ENCODE measurements around the gene IFNL1. TPM values are rescaled to one million over a fixed set of nuclear protein-coding genes. Genes with fewer than 3 reads are reported as not detected.
"Not testable (repeated sequence)": the region's sequence is repeated elsewhere in the genome, so short reads cannot be mapped to it uniquely, and the experiment has no call there.

IFNL1 gene
- total RNA-seq, 4 donors from 2014 or later: not detected

- 15% methylated on average over 15 of the region's 17 CpGs; no CpG with 5 or more reads in 1 of the 2 donors for WGBS, 2 donors (ENCODE audit: low coverage in 1 of 2)
- H3K27ac ChIP-seq: no peak overlapping the region
- H3K36me3 ChIP-seq: no peaks in the 10 kb centered on the region
- intact Hi-C loops (cut with DNase I; ENCODE audit: low total_unique reads) (no loop called here), in situ Hi-C loops (cut with MboI; ENCODE audit: low pct_ligation_motif_present in 1 of 4, low pct_unique_long_range_greater_than_20kb in 1 of 4, low sequenced_read_pairs in 3 of 4) (no loop called here)
- H3K9me3 ChIP-seq: no peaks in the 10 kb centered on the region
- DNase-seq: no peak
- H3K4me3 ChIP-seq: no peak overlapping the region
- H3K27me3 ChIP-seq: peaks cover 71% of the 10 kb centered on the region
- H3K4me1 ChIP-seq: peaks cover 0 to 3% (median 0%) of the 10 kb centered on the region in 4 donors
- no peak for TF ChIP-seq POLR2AphosphoS5 (IDR thresholded peaks at IDR 0.05)
- no peak for TF ChIP-seq POLR2A (IDR thresholded peaks at IDR 0.05)
- TF ChIP-seq EP300 (IDR thresholded peaks at IDR 0.05; ENCODE audit: low read depth): no peak
- TF ChIP-seq CTCF (IDR thresholded peaks at IDR 0.05): no peak
Observed at GRCh38 chr19:39263912-39264305, 32.3 kb upstream of the IFNL1 start.

GRCh38 chr19:39264306-39265290 is 31.6 kb upstream of the IFNL1 start:
- Histone ChIP-seq H3K4me3 (peak overlapping the region in 1 of 4 donors; percentile 6), H3K27me3 (peaks cover 69% of the 10 kb centered on the region), H3K36me3 (no peaks in the 10 kb centered on the region), H3K9me3 (no peaks in the 10 kb centered on the region), H3K27ac (no peak overlapping the region), H3K4me1 (peaks cover 0 to 3% (median 0%) of the 10 kb centered on the region in 4 donors)
- no peak for DNase-seq
- in situ Hi-C loops (cut with MboI; ENCODE audit: low pct_ligation_motif_present in 1 of 4, low pct_unique_long_range_greater_than_20kb in 1 of 4, low sequenced_read_pairs in 3 of 4): no loop called here
- TF ChIP-seq POLR2AphosphoS5 (IDR thresholded peaks at IDR 0.05): no peak
- no peak for TF ChIP-seq POLR2A (IDR thresholded peaks at IDR 0.05)
- TF ChIP-seq CTCF (IDR thresholded peaks at IDR 0.05): no peak
- no peak for TF ChIP-seq EP300 (IDR thresholded peaks at IDR 0.05; ENCODE audit: low read depth)
- intact Hi-C loops (cut with DNase I; ENCODE audit: low total_unique reads): no loop called here
- 11% methylated on average over 52 of the region's 102 CpGs; no CpG with 5 or more reads in 1 of the 2 donors for WGBS, 2 donors (ENCODE audit: low coverage in 1 of 2)

- Histone ChIP-seq H3K9me3 (no peaks in the 10 kb centered on the region), H3K27me3 (peaks cover 60% of the 10 kb centered on the region), H3K4me1 (peaks cover 0 to 3% (median 0%) of the 10 kb centered on the region in 4 donors), H3K4me3 (no peak overlapping the region), H3K27ac (no peak overlapping the region), H3K36me3 (no peaks in the 10 kb centered on the region)
- WGBS, 2 donors (ENCODE audit: low coverage in 1 of 2): 53% methylated on average over 31 of the region's 39 CpGs; no CpG with 5 or more reads in 1 of the 2 donors
- in situ Hi-C loops (cut with MboI; ENCODE audit: low pct_ligation_motif_present in 1 of 4, low pct_unique_long_range_greater_than_20kb in 1 of 4, low sequenced_read_pairs in 3 of 4) (no loop called here), intact Hi-C loops (cut with DNase I; ENCODE audit: low total_unique reads) (no loop called here)
- TF ChIP-seq POLR2AphosphoS5 (IDR thresholded peaks at IDR 0.05) (no peak), POLR2A (IDR thresholded peaks at IDR 0.05) (no peak), EP300 (IDR thresholded peaks at IDR 0.05; ENCODE audit: low read depth) (no peak), CTCF (IDR thresholded peaks at IDR 0.05) (no peak)
- no peak for DNase-seq
Observed at GRCh38 chr19:39265321-39265916, 30.8 kb upstream of the IFNL1 start.

- H3K36me3 ChIP-seq; DNase-seq; in situ Hi-C loops (cut with MboI; ENCODE audit: low pct_ligation_motif_present in 1 of 4, low pct_unique_long_range_greater_than_20kb in 1 of 4, low sequenced_read_pairs in 3 of 4); intact Hi-C loops (cut with DNase I; ENCODE audit: low total_unique reads); H3K4me3 ChIP-seq; H3K9me3 ChIP-seq; H3K4me1 ChIP-seq; H3K27ac ChIP-seq: not testable (repeated sequence)
- peaks cover 35% of the 10 kb centered on the region for H3K27me3 ChIP-seq
- WGBS, 2 donors (ENCODE audit: low coverage in 1 of 2): no CpG with 5 or more reads among the region's 1 CpG
Observed at GRCh38 chr19:39268085-39268484, 28.1 kb upstream of the IFNL1 start, which contains the start of gene IFNL2. Gene IFNL2 (plus strand): TSS chr19:39268396. CDS start chr19:39268569, 173 bp downstream.

GRCh38 chr19:39268531-39269223 is 27.5 kb upstream of the IFNL1 start:
- H3K27ac ChIP-seq; H3K4me1 ChIP-seq; intact Hi-C loops (cut with DNase I; ENCODE audit: low total_unique reads); H3K36me3 ChIP-seq; DNase-seq; H3K9me3 ChIP-seq; H3K4me3 ChIP-seq; in situ Hi-C loops (cut with MboI; ENCODE audit: low pct_ligation_motif_present in 1 of 4, low pct_unique_long_range_greater_than_20kb in 1 of 4, low sequenced_read_pairs in 3 of 4): not testable (repeated sequence)
- 75% methylated on average over 1 to 10 of the region's 10 CpGs for WGBS, 2 donors (ENCODE audit: low coverage in 1 of 2)
- peaks cover 34% of the 10 kb centered on the region for H3K27me3 ChIP-seq

GRCh38 chr19:39269369-39269768 is 26.8 kb upstream of the IFNL1 start:
- whole genome bisulfite sequencing, 2 donors (ENCODE audit: low coverage in 1 of 2): 67% methylated on average over 9 of the region's 10 CpGs; no CpG with 5 or more reads in 1 of the 2 donors
- H3K4me1 ChIP-seq; H3K9me3 ChIP-seq; DNase-seq; intact Hi-C loops (cut with DNase I; ENCODE audit: low total_unique reads); H3K4me3 ChIP-seq; H3K27ac ChIP-seq; in situ Hi-C loops (cut with MboI; ENCODE audit: low pct_ligation_motif_present in 1 of 4, low pct_unique_long_range_greater_than_20kb in 1 of 4, low sequenced_read_pairs in 3 of 4); H3K36me3 ChIP-seq: not testable (repeated sequence)
- H3K27me3 ChIP-seq: peaks cover 27% of the 10 kb centered on the region

Measured in transverse colon (tissue), 4 donors.